22Rv1 (cell line): ENCODE data around the gene ELF4.
A peak's percentile ranks its signal among the peaks of the same experiment; 100 is the strongest.

Source experiments
- H3K27ac ChIP-seq: fragments of 450-650 bp; 2 replicates; pipeline ENCODE4 v1.5.1; 2017
- ZFX ChIP-seq: fragments of 450-650 bp; IDR thresholded peaks from 2 replicates; pipeline ENCODE4 v1.6.1; 2017; ENCODE audit warnings: antibody characterized with exemption, borderline replicate concordance
- TF ChIP-seq, protein P1 (sequence below): fragments of 450-650 bp; IDR thresholded peaks from 2 replicates; pipeline ENCODE4 v1.5.1; 2017; ENCODE audit warnings: mild to moderate bottlenecking

ELF4 gene

GRCh38 chrX:130100180-130100579 is 10.1 kb downstream of the ELF4 start:
- H3K27ac ChIP-seq = peak overlapping the region; percentile 31
- no peak for TF ChIP-seq ZFX
- TF ChIP-seq, protein P1, sequence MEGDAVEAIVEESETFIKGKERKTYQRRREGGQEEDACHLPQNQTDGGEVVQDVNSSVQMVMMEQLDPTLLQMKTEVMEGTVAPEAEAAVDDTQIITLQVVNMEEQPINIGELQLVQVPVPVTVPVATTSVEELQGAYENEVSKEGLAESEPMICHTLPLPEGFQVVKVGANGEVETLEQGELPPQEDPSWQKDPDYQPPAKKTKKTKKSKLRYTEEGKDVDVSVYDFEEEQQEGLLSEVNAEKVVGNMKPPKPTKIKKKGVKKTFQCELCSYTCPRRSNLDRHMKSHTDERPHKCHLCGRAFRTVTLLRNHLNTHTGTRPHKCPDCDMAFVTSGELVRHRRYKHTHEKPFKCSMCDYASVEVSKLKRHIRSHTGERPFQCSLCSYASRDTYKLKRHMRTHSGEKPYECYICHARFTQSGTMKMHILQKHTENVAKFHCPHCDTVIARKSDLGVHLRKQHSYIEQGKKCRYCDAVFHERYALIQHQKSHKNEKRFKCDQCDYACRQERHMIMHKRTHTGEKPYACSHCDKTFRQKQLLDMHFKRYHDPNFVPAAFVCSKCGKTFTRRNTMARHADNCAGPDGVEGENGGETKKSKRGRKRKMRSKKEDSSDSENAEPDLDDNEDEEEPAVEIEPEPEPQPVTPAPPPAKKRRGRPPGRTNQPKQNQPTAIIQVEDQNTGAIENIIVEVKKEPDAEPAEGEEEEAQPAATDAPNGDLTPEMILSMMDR = no peak

- H3K27ac ChIP-seq = no peak overlapping the region
- TF ChIP-seq ZFX = no peak
- TF ChIP-seq, protein P1 = no peak
These were observed 12.1 kb downstream of the ELF4 start for GRCh38 chrX:130098210-130098552.

DNA sequence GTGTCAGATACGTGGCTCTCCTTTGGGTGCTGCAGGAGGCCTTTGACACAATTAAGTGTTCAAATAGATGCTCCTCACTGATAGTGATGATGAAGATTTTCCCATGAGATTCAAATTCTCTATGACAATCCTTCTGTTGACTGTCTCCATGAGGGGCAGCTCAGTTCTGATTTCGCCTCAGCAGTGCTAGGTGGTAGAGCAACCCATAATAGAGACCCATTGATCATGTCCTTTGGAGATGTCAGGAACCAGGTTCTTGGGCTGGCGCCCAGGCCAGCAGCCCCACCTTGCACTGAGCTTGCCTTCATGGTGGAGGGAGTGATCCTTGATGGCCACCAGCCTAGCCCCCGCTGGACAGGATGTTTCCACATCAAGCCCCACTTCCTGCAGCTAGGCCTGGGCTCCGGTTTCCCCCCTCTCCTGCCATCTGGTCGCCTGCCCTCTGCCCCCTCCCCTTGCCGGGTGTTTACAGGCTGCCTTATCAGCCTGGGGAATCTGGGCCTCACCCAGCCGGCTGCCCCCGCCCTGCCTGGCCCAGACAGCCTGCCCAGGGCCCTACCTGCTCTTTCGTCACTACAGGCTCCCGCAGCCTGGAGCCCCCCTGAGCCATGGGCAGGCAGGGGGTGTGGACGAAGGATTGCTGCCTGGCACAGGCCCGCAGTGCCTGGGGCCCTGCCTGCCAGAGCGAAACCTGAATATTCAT is 12.6 kb downstream of the ELF4 start:
- no peak for TF ChIP-seq ZFX
- TF ChIP-seq, protein P1 = no peak
- no peak overlapping the region for H3K27ac ChIP-seq

DNA sequence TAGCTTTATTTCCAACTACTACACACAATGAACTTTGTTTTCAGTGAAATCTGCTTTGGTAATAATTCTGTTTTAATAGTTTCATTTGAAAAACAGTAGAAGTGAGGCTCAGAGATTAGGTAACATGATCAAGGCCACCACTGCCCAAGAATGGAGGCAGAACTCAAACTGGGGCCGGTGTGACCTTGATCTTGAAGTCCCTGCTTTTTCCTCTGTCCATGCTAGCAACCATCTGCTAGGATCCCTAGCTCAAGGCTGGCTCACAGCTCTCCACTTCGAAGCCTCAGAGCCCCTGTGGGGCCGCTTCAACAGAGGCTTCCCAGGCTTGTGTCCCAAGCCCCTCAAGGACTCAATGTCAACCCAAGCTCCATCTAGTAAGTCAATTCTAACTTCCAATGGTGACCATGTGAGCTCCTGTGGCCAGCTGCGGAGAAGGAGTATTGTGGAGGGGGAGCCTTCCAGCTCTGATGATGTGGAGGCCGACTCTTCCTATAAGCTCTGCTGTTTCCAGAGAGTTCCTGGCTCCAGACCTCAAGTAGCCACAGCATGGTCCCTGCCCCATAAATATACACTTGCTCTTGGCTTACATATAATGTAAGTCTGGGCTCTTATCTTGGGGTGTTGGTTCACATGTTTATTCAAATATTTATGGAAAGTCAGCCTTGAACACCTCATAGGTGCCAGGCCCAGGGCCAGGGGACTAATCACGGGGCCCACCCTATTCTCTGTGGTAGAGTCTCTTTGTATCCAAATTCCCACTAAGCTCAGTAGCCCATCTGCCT is 14.9 kb downstream of the ELF4 start:
- TF ChIP-seq, protein P1 = no peak
- no peak for TF ChIP-seq ZFX
- no peak overlapping the region for H3K27ac ChIP-seq

- TF ChIP-seq, protein P1 = no peak
- no peak for TF ChIP-seq ZFX
- H3K27ac ChIP-seq = no peak overlapping the region
These were observed 15.6 kb downstream of the ELF4 start for GRCh38 chrX:130094696-130095095.

DNA sequence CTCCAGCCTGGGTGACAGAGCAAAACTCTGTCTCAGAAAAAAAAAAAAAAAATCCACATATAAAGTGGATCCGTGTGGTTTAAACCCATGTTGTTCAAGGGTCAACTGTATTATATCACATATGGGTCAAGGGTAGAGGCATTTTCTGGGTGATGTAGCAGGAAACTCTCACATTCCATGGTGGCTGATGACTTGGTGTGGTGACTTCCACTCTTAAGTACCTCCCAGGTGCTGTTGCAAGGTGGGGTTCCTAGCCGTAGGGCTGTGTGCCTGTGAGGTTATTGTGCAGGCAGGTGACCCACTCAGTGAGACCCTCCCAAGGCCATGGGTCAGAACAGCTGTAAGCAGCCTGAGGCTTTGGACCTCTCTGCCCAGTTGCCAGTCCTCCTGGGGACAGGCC is 17.0 kb downstream of the ELF4 start:
- no peak for TF ChIP-seq ZFX
- TF ChIP-seq, protein P1 = no peak
- no peak overlapping the region for H3K27ac ChIP-seq

DNA sequence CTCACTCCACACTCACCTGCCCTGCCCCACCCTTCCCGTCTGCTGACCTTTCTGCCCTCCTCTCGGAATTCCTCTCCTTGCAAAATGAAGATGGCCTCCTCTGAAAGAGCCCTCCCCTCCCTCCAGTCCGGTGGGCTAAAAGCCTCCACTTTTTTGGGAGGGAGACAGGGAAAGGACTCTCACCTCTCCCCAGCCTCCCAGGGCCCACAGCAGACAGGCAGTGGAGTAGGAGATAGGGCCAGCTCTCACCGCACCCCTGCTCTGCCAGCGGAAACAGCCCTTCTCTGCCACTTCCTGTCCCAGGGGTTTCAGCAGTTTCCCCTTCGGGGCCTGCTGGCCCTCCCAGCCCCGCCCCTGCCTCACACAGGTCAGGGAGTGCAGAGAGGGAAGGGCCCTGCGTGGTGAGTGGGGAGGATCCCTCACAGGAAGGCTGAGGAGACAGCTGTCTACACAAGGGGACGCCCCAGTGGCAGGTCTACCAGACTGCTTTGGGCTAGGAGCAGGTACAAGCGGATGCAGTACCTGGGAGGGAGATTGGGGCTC is 18.2 kb downstream of the ELF4 start:
- H3K27ac ChIP-seq = no peak overlapping the region
- TF ChIP-seq, protein P1 = no peak
- TF ChIP-seq ZFX = no peak
